Activated naive CD4-positive, alpha-beta T cell treated with anti-CD3 and anti-CD28 coated beads, Interleukin-2, amount 10 ng/mL, durations not matched to agents 7 days and 5 days (primary cell): ENCODE measurements around the gene PCK1.

Experiments
- CTCF ChIA-PET: fragments of 350-600 bp; sonication (Branson Sonifier 250); formaldehyde crosslinking; loops from one replicate; lab custom pipeline; 2021; ENCODE audit warnings: antibody characterized with exemption; lab: Charles Lee
- DNase-seq: peaks from one replicate; pipeline ENCODE4 v3.0.0-alpha.2; 2020
- H3K27ac Mint-ChIP-seq: one replicate; pipeline ENCODE4 v1.8.0; 2021; ENCODE audit warnings: mild to moderate bottlenecking, moderate library complexity, mixed read lengths
- H3K27me3 Mint-ChIP-seq: one replicate; pipeline ENCODE4 v1.8.0; 2021; ENCODE audit warnings: mild to moderate bottlenecking, mixed read lengths
- H3K36me3 Mint-ChIP-seq: one replicate; pipeline ENCODE4 v1.8.0; 2021; ENCODE audit warnings: mixed read lengths
- H3K4me1 Mint-ChIP-seq: one replicate; pipeline ENCODE4 v1.8.0; 2021; ENCODE audit warnings: mixed read lengths
- H3K4me3 Mint-ChIP-seq: one replicate; pipeline ENCODE4 v1.8.0; 2021; ENCODE audit warnings: mild to moderate bottlenecking, moderate library complexity, mixed read lengths
- H3K9me3 Mint-ChIP-seq: one replicate; pipeline ENCODE4 v1.8.0; 2021; ENCODE audit warnings: mixed read lengths

Gene PCK1

DNA sequence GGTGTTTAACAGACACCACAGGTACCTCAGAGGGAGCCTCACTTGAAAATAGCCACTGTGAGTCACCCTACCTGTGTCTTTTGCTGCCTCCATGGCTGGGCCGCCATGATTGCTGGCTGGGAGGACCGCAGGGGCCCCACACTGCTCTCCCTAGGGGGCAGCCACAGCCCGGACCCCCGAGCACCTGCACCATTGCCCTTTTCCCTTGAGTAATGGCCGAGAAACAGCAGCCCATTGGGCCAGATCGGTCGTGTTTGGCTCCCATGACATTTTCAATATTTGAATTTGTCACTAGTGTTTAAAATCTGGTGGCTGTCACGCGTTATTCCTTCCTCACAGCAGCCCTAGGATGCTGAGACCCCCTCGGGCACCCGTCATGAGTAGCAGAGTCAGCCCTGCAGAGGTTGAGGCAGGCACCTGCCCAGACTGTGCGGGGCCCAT, 52.6 kb downstream of the PCK1 start:
- H3K36me3 Mint-ChIP-seq = peaks cover 7% of the 10 kb centered on the region
- no peak overlapping the region for H3K4me3 Mint-ChIP-seq
- DNase-seq = no peak
- H3K4me1 Mint-ChIP-seq = peaks cover 19% of the 10 kb centered on the region
- peaks cover 83% of the 10 kb centered on the region for H3K27me3 Mint-ChIP-seq
- no peak overlapping the region for H3K27ac Mint-ChIP-seq
- CTCF ChIA-PET = no interaction called here
- H3K9me3 Mint-ChIP-seq = no peaks in the 10 kb centered on the region

DNA sequence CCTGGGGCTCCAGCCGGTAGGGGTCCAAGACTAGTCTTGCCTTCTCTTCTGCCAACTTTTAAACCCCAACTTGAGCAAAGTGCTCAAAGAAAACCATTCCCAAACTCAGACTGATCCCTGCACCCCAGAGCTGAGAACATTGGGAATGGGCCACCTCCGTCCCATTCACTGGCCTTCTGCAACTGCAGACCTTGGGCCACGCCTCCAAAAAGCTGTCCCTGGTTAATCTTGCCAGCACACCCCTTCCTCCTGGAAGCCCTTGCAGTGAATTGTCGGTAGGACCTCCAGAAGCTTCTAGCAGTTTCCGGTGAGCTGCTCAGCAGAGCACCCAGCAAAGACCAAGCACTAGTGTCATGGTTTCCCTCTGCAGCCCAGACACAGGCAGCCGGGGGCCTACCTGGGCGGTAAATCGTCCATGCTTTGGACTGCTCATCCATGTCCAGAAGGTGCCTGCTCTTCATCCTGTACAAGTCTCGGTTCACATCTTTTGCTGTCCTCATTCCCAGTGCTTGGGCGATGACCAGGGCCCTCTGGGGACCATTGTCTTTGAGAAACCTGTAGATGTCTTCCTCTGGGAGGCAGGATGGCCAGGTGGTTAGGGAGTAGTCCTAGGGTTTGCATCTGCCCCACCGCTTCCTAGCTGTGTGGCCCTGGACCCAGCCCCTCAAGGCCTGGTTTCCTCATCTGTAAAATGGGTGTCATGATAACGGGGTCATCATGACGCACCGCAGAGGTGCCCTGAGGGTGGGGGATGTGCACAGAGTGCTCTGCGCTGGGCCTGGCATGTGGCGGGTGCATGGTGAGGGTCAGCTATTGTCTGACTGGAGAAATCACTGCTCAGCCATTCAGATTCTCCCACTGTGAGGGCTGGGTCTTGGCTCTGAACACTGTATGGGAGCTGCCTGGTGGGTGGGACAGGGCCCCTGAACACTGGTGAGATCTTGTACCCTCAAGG, 53.9 kb downstream of the PCK1 start:
- Mint-ChIP-seq H3K4me3 (no peak overlapping the region), H3K36me3 (peaks cover 7% of the 10 kb centered on the region), H3K27me3 (peaks cover 73% of the 10 kb centered on the region), H3K9me3 (no peaks in the 10 kb centered on the region), H3K4me1 (peaks cover 32% of the 10 kb centered on the region), H3K27ac (no peak overlapping the region)
- DNase-seq = no peak
- CTCF ChIA-PET = interaction anchor here (1.5 to 1.6 kb wide), 2 partner anchors 9 to 597 kb away, joined by 3 to 4 read pairs; no protein-coding TSS in a partner anchor

DNA sequence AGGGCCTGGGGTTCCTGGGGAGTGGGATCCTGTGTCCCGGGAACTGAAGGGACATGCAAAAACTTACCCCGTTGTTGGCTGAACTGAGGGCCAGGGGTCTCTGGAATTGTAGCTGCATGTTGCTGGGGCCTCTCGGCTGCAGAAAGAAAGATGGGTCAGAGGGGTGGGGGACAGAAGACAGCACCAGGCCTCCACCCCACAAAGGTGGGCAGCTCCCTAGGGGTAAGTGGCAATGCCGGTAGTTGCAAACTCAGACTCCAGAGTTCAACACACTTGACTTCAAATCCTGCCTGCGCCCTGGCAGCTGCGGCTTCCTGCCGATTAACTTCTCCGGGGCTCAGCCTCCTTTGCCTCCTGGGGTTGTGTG, 54.5 kb downstream of the PCK1 start:
- Mint-ChIP-seq H3K27ac (no peak overlapping the region), H3K36me3 (peaks cover 7% of the 10 kb centered on the region)

DNA sequence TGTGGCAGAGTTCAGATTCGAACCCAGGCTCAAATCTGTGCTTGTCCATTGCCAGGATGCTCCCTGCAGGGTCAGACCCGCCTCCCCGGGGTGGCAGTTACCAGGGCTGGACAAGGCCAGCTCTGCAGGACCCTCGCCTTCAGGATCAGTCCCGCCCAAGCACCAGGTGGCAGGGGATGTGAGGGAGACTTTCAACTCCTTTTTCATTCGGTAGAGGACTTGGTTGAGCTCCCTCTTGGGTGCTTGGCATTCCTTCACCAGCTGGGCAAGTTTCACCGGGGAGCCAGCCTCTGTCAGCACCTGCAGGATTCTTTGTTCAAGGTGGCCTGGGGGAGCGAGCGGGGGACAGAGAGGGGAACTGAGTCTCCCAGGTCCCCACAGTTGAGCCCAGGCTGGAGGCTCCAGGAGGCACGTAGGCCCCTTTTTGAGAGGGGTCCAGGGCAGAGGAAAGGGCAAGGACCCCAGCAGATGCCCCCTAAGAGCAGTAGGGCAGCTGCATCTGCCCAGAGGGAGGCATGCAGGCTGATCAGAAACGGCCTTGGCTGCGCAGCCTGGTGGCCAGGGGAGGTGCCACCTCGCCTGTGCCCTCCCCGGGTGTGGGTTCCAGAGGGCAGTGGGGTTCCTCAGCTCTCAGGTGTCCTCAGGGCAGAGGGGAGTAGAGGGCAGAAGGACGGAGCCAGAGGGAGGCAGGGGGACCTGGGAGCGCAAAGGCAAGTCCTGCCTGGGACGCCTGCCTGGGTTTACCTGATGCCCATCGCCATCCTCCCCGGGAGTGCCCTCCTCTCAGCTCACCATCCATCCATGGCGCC, 55.4 kb downstream of the PCK1 start:
- DNase-seq = no peak
- Mint-ChIP-seq H3K27ac (peak overlapping the region; percentile 76), H3K27me3 (peaks cover 59% of the 10 kb centered on the region)

More for the DNA sequence above, 54.5 kb downstream of the PCK1 start:
- Mint-ChIP-seq H3K27me3 (peaks cover 66% of the 10 kb centered on the region), H3K4me3 (no peak overlapping the region), H3K9me3 (no peaks in the 10 kb centered on the region), H3K4me1 (peaks cover 39% of the 10 kb centered on the region)
- CTCF ChIA-PET = interaction anchor here (0.7 to 1.6 kb wide), 3 partner anchors 9 to 596 kb away, joined by 3 to 4 read pairs (median 4); no protein-coding TSS in a partner anchor
- no peak for DNase-seq

DNA sequence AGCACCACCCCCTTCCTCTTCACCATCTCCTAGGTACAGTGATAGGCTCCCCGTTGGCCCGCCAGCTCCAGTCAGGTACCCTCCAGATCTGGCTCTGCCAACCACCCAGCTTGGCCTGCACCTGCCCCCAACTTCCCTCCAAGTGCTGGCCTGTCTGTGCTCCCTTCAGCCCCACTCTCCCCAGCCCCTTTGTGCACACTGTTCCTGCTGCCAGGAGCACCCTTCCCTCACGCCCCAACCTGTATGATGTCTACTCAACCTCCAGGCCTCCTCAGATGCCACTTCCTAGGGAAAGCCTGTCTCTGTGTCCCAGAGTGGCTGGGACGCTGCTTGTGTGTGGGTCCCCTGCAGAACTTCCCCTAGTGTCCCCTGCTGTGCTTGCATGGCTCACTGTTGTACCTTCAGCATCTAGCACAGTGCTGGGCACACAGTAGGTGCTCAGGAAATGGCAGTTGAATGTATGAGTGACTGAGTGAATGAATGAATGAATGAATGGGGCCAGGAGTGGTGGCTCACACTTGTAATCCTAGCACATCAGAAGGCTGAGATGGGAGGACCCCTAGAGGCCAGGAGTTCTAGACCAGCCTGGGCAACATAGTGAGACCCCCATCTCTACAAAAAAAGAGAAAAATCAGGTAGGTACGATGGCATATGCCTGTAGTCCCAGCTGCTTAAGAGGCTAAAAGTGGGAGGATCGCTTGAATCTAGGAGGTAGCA, 56.3 kb downstream of the PCK1 start:
- Mint-ChIP-seq H3K27ac (peak overlapping the region; percentile 98), H3K9me3 (no peaks in the 10 kb centered on the region), H3K27me3 (peaks cover 55% of the 10 kb centered on the region), H3K4me3 (no peak overlapping the region), H3K36me3 (peaks cover 7% of the 10 kb centered on the region), H3K4me1 (peaks cover 57% of the 10 kb centered on the region)
- CTCF ChIA-PET = interaction anchor here (0.6 to 1.5 kb wide), 3 partner anchors 21 to 550 kb away, joined by 3 to 7 read pairs (median 3); no protein-coding TSS in a partner anchor
- DNase-seq = no peak

More for the DNA sequence above, 55.4 kb downstream of the PCK1 start:
- peaks cover 7% of the 10 kb centered on the region for H3K36me3 Mint-ChIP-seq
- no peak overlapping the region for H3K4me3 Mint-ChIP-seq
- H3K4me1 Mint-ChIP-seq = peaks cover 48% of the 10 kb centered on the region
- no peaks in the 10 kb centered on the region for H3K9me3 Mint-ChIP-seq
- CTCF ChIA-PET = interaction anchor here (0.7 to 1.6 kb wide), 2 partner anchors 10 to 20 kb away, joined by 4 read pairs; no protein-coding TSS in a partner anchor
